ENCODE data around the gene GDF15. TPM values are rescaled to one million over a fixed set of nuclear protein-coding genes. Genes with fewer than 3 reads are reported as not detected.

Gene GDF15
- total and polyA plus RNA-seq, 4 experiments from 2014 or later, result 1.2 TPM; not detected in 2

DNA sequence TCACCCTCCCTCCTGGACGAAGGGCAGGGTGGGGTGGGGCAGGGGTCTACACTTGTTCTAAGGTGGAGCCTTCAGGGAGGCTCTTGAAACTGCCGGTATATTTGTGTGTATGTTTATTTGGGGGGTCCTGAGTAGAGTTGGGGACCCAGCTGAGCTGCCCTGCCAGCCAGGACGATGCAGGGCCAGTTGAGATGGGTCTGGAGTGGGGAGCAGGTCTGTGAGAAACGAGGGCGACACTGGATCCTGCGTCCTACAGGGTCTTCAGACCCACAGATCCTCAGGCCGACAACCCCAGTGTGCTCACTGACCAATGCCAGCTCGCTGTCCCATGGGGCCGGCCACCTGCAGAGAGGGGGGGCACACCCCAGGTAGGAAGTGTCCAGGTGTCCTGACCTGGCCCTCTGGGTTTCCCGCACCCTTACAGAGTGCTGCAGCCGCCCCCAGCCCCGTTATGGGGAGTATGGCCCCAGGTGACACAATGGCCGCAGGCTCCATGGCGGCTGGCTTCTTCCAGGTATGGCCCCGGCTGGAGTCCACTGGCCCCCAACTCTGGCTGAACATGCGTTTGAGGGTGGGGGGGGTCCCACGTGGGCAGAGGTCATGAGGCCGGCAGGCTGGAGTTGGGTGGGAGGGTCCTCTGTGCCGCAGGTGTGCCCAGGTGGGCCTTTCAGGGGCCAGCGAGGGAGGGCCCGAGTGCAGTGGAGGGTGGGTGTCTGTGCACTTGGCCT, 44.6 kb downstream of the GDF15 start:
- Histone ChIP-seq H3K36me3 (ENCODE audit: insufficient read depth, low read length) (no peaks in the 10 kb centered on the region), H3K27ac (ENCODE audit: low read depth, low read length) (peak overlapping the region; percentile 87), H3K4me3 (ENCODE audit: low read length in 2 of 2) (no peak overlapping the region), H3K4me1 (ENCODE audit: insufficient read depth, low read length) (peaks cover 52% of the 10 kb centered on the region), H3K9me3 (ENCODE audit: control insufficient read depth in 1 of 2, low read length in 2 of 2) (no peaks in the 10 kb centered on the region), H3K27me3 (ENCODE audit: insufficient read depth, low read length) (no peaks in the 10 kb centered on the region)
- DNase-seq, result no peak
- Mint-ChIP-seq H3K27ac (peak overlapping the region in 6 of 7 donors; percentile 86 to 95 (median 90)), H3K36me3 (peaks cover 0 to 3% of the 10 kb centered on the region in 2 donors), H3K4me3 (peak overlapping the region in 4 of 8 donors; percentile 34 to 64 (median 52)), H3K27me3 (no peaks in the 10 kb centered on the region), H3K4me1 (peaks cover 8 to 44% (median 19%) of the 10 kb centered on the region in 4 donors), H3K9me3 (no peaks in the 10 kb centered on the region)
- POLR2A ChIA-PET (ENCODE audit: partially characterized antibody), result interaction anchor here (1.0 to 14.5 kb wide), 2 partner anchors 10 to 13 kb away, joined by 3 to 238 read pairs; partner anchors contain the start of gene SSBP4
- CTCF ChIA-PET (ENCODE audit: partially characterized antibody), result interaction anchor here (0.5 kb wide), 1 partner anchor 140 kb away, joined by 3 read pairs; no protein-coding TSS in a partner anchor
- intact Hi-C loops (cut with micrococcal nuclease), result no loop called here

DNA sequence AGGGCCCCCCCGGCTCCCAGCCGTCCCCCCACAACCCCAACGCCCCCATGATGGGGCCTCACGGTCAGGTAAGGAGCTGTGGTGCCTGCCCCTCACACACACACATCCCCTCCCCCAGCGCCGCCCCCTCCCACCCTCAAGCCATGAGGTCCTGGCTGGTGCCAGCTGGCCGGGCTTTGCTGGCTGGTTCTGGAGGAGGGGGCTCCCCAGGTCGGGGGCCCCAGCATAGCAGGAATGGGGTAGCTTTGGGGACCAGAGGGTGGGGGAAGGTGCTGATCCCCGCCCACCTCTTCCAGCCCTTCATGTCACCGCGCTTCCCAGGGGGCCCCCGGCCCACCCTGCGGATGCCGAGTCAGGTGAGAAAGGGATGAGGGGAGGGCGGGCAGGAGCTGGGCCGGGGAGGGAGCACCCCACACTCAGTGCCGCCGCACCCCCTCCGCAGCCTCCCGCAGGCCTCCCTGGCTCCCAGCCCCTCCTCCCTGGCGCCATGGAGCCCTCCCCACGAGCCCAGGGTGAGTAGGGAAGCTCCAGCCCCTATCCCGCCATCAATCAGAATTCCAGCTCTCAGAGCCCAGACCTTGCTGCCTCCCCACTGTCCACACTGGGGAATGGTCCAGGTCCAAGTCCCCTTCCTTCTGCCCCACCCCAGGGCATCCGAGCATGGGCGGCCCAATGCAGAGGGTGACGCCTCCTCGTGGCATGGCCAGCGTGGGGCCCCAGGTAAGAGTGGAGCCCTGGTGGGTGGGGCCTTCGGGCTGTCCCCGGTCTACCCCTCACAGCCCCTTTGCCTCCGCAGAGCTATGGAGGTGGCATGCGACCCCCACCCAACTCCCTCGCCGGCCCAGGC, 45.6 kb downstream of the GDF15 start:
- intact Hi-C loops (cut with micrococcal nuclease), result no loop called here
- Mint-ChIP-seq H3K36me3 (no peaks in the 10 kb centered on the region), H3K27ac (peak overlapping the region in 1 of 7 donors; percentile 68), H3K9me3 (no peaks in the 10 kb centered on the region), H3K27me3 (no peaks in the 10 kb centered on the region), H3K4me3 (peak overlapping the region in 1 of 8 donors; percentile 46), H3K4me1 (peaks cover 7 to 44% (median 20%) of the 10 kb centered on the region in 4 donors)
- H3K36me3 ChIP-seq (ENCODE audit: insufficient read depth, low read length), result no peaks in the 10 kb centered on the region
- H3K9me3 ChIP-seq (ENCODE audit: control insufficient read depth in 1 of 2, low read length in 2 of 2), result no peaks in the 10 kb centered on the region
- H3K4me1 ChIP-seq (ENCODE audit: insufficient read depth, low read length), result peaks cover 46% of the 10 kb centered on the region
- no peak overlapping the region for H3K4me3 ChIP-seq (ENCODE audit: low read length in 2 of 2)
- ChIA-PET CTCF (ENCODE audit: partially characterized antibody) (interaction anchor here (1.2 kb wide), 1 partner anchor 30 kb away, joined by 3 read pairs; no protein-coding TSS in a partner anchor), POLR2A (ENCODE audit: partially characterized antibody) (interaction anchor here (0.7 to 14.5 kb wide), 4 partner anchors 9 to 151 kb away, joined by 3 to 238 read pairs (median 4); partner anchors contain the start of gene SSBP4)
- H3K27ac ChIP-seq (ENCODE audit: low read depth, low read length), result no peak overlapping the region
- DNase-seq, result no peak
- no peaks in the 10 kb centered on the region for H3K27me3 ChIP-seq (ENCODE audit: insufficient read depth, low read length)

DNA sequence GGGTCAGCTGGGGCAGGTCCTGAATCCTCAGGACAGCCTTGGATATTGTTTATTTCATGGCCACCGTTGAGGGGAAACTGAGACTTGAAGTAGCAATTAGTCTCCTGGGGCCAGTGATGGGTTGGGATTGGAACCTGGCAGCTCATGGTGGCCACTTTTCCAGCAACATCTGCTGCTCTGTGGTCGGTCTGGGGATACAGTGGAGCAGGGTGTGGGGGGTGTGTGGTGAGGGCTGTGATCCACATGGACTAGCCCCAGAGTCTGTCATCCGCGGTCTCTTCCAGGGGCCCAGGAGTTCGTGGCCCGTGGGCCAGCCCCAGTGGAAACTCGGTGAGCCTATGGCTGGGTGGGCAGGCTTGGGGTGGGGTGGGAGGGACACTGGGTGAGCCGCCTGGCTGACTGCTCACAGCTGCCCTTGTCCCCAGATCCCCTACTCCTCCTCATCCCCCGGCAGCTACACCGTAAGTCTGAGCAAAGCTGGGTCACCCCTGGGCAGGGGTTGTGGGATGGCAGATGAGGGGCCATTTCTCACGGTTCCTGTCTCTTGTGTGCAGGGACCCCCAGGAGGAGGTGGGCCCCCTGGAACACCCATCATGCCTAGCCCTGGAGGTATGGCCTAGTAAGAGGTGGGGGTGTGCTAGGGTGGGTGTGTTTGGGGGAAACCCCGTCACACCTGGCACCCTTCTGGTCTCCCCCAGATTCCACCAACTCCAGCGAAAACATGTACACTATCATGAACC, 46.5 kb downstream of the GDF15 start:
- CTCF ChIA-PET (ENCODE audit: partially characterized antibody), result interaction anchor here (1.2 kb wide), 1 partner anchor 29 kb away, joined by 3 read pairs; no protein-coding TSS in a partner anchor
- H3K4me1 Mint-ChIP-seq, result peaks cover 5 to 43% (median 16%) of the 10 kb centered on the region in 4 donors
- H3K27ac Mint-ChIP-seq, result peak overlapping the region in 2 of 7 donors; percentile 56 to 62

DNA sequence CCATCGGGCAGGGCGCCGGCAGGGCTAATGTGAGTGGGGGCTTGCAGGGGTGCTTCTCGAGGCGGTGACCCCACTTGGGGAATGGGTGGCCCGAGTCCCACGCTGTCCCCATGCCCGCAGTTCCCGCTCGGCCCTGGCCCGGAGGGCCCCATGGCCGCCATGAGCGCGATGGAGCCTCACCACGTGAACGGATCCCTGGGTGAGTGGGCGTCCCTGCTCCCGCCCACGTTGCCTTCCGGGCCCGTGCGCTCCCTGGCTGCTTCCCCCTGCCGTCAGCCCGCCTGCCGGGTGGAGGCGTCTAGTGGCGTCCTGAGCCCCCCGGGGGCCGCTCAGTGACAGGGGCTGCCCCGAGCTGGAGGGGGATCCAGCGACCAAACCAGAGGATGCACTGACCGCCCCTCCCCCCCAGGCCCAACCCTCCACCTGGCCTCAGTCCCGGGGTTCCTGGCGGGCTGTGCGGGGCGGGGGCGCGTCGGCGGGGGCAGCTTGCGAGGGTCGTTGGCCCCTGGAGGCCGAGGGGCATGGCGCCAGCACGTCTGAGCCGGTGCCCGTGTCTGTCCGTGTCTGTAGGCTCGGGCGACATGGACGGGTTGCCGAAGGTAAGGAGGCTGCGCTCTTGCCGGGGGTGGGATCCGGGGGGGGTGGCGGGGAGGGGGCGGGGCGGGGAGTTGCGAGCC, 47.2 kb downstream of the GDF15 start:
- DNase-seq, result peak in 1 of 5 donors; percentile 42
- ChIA-PET CTCF (ENCODE audit: partially characterized antibody) (no interaction called here), POLR2A (ENCODE audit: partially characterized antibody) (interaction anchor here (1.3 to 14.5 kb wide), 2 partner anchors 15 to 152 kb away, joined by 4 to 238 read pairs; partner anchors contain the start of gene SSBP4)
- Histone ChIP-seq H3K4me1 (ENCODE audit: insufficient read depth, low read length) (peaks cover 38% of the 10 kb centered on the region), H3K36me3 (ENCODE audit: insufficient read depth, low read length) (no peaks in the 10 kb centered on the region), H3K27ac (ENCODE audit: low read depth, low read length) (no peak overlapping the region), H3K4me3 (ENCODE audit: low read length in 2 of 2) (peak overlapping the region in 1 of 2 donors; percentile 52), H3K9me3 (ENCODE audit: control insufficient read depth in 1 of 2, low read length in 2 of 2) (no peaks in the 10 kb centered on the region), H3K27me3 (ENCODE audit: insufficient read depth, low read length) (no peaks in the 10 kb centered on the region)
- Mint-ChIP-seq H3K4me3 (peak overlapping the region in 5 of 8 donors; percentile 38 to 61 (median 45)), H3K27ac (peak overlapping the region in 1 of 7 donors; percentile 29), H3K9me3 (no peaks in the 10 kb centered on the region), H3K36me3 (no peaks in the 10 kb centered on the region), H3K4me1 (peaks cover 5 to 42% (median 16%) of the 10 kb centered on the region in 4 donors), H3K27me3 (no peaks in the 10 kb centered on the region)
- intact Hi-C loops (cut with micrococcal nuclease), result no loop called here

More for the DNA sequence above, 46.5 kb downstream of the GDF15 start:
- Mint-ChIP-seq H3K27me3 (no peaks in the 10 kb centered on the region), H3K4me3 (peak overlapping the region in 5 of 8 donors; percentile 38 to 61 (median 46)), H3K36me3 (no peaks in the 10 kb centered on the region), H3K9me3 (no peaks in the 10 kb centered on the region)
- Histone ChIP-seq H3K4me1 (ENCODE audit: insufficient read depth, low read length) (peaks cover 41% of the 10 kb centered on the region), H3K9me3 (ENCODE audit: control insufficient read depth in 1 of 2, low read length in 2 of 2) (no peaks in the 10 kb centered on the region), H3K4me3 (ENCODE audit: low read length in 2 of 2) (peak overlapping the region in 1 of 2 donors; percentile 52), H3K27ac (ENCODE audit: low read depth, low read length) (no peak overlapping the region), H3K36me3 (ENCODE audit: insufficient read depth, low read length) (no peaks in the 10 kb centered on the region), H3K27me3 (ENCODE audit: insufficient read depth, low read length) (no peaks in the 10 kb centered on the region)
- POLR2A ChIA-PET (ENCODE audit: partially characterized antibody), result interaction anchor here (1.3 to 14.5 kb wide), 2 partner anchors 14 to 152 kb away, joined by 4 to 238 read pairs; partner anchors contain the start of gene SSBP4
- intact Hi-C loops (cut with micrococcal nuclease), result no loop called here
- no peak for DNase-seq

DNA sequence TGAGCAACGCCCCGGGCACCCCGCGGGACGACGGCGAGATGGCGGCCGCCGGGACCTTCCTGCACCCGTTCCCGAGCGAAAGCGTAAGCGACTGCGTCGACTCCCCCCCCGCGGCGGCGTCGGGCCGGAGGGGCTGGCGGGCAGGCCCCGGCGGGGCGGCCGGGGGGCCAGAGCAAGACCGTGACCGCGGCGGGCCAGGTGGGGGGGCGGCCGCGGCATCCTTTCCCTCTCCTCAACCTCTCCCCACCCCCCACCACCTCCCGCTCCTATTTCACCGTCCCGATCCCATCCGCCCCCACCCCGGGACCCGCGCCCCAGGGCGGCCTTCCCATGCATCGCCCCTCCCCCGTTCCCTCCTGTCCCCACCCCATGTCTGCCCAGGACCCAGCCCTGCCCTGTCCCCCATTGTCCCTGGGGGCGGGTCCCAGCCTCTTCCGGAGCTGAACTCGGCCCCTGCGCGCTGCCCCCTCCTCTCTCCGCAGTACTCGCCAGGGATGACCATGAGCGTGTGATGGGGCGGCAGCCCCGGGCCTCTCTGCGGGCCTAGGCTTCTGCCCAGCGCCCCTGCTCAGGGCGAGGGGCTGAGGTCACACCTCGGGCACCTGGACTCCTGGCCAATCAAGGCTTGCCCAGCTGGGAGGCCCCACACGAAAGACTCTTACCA, 47.9 kb downstream of the GDF15 start:
- Mint-ChIP-seq H3K27me3 (no peaks in the 10 kb centered on the region), H3K27ac (peak overlapping the region in 3 of 7 donors; percentile 27 to 83 (median 76)), H3K9me3 (no peaks in the 10 kb centered on the region), H3K4me1 (peaks cover 5 to 36% (median 16%) of the 10 kb centered on the region in 4 donors), H3K36me3 (no peaks in the 10 kb centered on the region), H3K4me3 (peak overlapping the region in 7 of 8 donors; percentile 21 to 76 (median 53))
- H3K9me3 ChIP-seq (ENCODE audit: control insufficient read depth in 1 of 2, low read length in 2 of 2), result no peaks in the 10 kb centered on the region
- ChIA-PET CTCF (ENCODE audit: partially characterized antibody) (interaction anchor here (0.6 to 1.0 kb wide), 2 partner anchors 23 to 118 kb away, joined by 3 read pairs; no protein-coding TSS in a partner anchor), POLR2A (ENCODE audit: partially characterized antibody) (interaction anchor here (1.2 to 14.5 kb wide), 2 partner anchors 9 to 16 kb away, joined by 4 to 238 read pairs; partner anchors contain the start of gene SSBP4)
- H3K4me1 ChIP-seq (ENCODE audit: insufficient read depth, low read length), result peaks cover 31% of the 10 kb centered on the region
- H3K27ac ChIP-seq (ENCODE audit: low read depth, low read length), result no peak overlapping the region
- intact Hi-C loops (cut with micrococcal nuclease), result no loop called here
- H3K4me3 ChIP-seq (ENCODE audit: low read length in 2 of 2), result no peak overlapping the region
- no peak for DNase-seq
- no peaks in the 10 kb centered on the region for H3K27me3 ChIP-seq (ENCODE audit: insufficient read depth, low read length)
- H3K36me3 ChIP-seq (ENCODE audit: insufficient read depth, low read length), result no peaks in the 10 kb centered on the region
